NCI-H146 treated with DMSO at 0.1 percent for 48 hours (cell line): ENCODE data around the gene ADIG.

Experiments
- DNase-seq: peaks from one replicate; lab custom pipeline; 2025; ENCODE audit not compliant: unreplicated experiment; lab: John Stamatoyannopoulos, UW

Gene ADIG

DNA sequence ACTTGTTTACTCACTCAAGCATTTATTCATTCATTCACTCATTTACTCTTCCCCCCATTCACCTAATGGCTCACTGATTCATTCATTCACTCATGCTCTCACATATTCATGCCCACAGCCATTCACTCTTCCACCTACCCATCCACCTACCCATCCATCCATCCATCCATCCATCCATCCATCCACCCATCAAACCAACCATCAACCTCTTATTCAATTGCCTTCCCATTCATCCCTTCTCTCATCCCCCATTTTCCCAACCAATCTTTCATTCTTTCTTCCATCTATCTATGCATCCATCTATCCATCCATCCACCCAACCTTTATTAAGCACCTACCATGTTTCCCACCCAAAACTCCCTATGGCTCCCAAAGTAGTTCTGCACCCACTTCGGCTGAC, 19.1 kb downstream of the ADIG start:
- no peak for DNase-seq

DNA sequence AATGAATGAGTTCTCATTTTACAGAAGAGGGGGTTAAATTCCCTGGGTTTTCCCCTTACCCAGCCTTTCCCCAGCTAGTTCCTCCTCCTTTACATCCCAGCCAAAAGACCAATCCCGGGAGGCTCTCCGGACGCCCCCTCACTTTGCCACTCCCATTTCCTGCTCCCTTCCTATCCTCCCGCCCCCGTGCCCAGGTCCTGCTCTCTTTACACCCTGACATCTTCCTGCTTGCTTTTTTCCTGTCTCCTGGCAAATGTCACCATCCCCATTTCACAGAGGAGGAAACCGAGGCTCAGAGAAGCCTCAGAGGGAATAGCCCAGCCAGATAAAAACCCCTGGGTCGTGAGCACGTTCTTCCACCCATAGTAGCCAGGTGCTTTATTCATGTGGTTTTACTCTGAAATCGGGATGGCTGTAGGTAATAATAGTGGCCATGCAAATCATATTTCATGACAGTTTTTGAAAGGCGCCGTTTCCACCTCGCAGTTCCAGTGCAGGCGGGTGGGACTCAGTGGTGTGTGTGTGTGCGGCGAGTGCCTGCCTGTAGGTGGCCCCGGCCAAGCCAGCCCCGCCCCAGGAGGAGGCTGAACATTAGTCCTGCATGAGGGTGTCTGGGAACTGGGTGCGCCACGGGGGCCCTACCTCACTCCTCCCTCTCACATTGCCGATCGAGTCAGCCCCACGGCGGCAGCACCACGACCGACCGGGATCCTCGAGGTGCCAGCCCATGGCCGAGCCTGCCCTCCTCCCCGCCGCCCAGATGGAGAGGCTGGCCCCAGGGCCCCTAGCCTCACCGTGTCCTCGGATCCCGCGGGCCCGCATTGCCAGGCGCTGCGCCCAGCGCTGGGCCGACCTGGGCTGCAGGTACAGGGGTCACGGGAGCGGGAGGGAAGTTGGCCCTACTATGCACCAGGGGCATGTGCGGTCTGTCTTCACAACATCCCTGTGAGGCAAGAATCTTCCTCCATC, 20.5 kb downstream of the ADIG start, which contains the start of gene ARHGAP40:
TSS of gene ARHGAP40 (plus strand) at position 594 of the 969 bp plus-strand sequence.
- peak; percentile 8 for DNase-seq

GRCh38 chr20:38602185-38602581, 21.2 kb downstream of the ADIG start:
- DNase-seq: no peak

DNA sequence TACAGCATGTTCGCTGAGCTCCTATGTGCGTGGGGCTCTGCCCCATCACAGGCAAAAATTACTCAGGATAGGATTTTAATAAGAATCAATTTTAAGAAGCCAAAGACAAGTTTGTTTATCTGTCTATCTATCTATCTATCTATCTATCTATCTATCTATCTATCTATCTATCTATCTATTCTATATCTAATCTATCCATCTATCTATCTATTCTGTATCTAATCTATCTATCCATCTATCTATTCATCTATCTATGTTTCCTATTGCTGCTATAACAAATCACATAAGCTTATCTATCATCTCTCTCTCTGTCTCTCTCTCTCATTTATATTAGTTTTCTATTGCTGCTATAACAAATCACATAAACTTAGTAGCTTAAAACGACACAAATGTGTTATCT, 22.3 kb downstream of the ADIG start:
- no peak for DNase-seq

DNA sequence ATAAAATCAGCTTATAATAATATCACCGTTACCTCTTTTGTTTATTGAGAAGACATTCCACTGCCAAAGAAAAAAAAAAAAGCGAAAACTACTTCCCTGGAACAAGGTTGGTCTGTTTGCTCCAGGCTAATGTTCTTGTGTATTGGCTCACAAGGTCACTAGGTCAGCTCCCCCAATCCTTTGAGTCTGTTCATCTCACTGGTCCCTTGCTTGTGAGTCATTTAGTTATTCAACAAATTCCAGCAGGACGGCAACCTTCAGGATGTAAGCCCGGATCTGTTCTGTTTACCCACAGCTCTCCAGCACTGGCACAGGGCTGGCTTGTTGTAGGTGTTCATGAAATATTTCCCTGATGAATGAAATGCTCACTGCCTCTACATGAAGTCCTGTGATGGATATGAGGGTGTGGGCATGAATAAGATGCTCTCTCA, 23.9 kb downstream of the ADIG start:
- no peak for DNase-seq

DNA sequence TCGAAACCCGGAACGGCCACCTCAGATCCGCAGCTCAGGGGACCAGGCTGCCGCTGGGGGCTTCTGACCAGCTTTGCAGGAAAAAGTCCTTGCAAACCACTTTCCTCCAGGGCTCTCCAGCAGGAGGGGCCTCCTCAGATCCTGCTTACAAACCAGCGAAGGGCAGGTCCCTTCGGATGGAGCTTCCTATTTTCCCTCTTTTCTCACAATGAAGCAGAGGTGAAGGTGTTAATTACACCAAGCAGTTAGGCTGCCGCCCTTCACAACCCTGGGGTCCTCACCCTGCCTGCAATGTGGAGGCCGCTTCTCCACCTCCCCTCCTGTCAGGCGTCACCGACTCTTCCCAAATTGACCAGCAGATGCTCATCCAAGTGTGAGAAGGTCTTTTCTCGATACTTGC, 26.4 kb downstream of the ADIG start:
- no peak for DNase-seq

DNA sequence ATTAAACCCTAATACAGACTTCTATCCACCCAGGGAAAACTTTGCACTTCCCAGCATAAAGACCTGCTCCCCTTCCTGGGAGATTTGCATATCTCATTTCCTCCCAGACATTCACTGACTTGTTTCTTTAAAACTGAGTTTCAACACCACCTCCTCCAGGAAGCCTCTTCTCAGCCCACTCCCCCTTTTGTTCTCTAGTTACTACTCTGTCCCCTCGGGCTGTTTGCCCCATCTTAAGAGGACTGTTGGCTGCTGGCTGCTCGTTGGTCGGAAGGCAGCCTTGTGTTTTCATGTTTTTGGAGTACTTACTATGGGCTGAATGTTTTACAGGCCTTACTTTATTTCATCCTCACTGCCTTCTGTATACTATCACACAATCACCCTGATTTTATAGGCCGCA, 27.2 kb downstream of the ADIG start:
- no peak for DNase-seq

- no peak for DNase-seq
These were observed 28.8 kb downstream of the ADIG start for GRCh38 chr20:38609815-38610214.

DNA sequence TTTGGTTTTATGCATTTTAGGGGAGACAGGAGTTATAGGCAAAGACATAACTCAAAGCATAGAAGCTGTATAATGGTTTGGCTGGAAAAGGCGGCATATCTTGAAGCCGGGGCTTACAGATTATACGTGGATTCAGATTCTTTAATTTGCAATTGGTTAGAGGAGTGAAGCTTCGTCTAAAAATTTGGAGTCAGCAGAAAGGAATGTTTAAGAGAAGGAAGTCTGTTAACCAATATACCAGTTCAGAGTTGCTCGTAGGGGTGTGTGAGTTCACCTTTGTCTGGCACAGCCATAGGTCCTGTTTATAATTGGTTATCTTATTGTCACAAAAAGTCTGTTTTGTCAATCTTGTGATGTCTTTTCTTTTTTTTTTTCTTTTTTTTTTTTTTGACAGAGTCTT, 29.5 kb downstream of the ADIG start:
- DNase-seq: no peak

- no peak for DNase-seq
These were observed 31.9 kb downstream of the ADIG start for GRCh38 chr20:38612751-38613515.

GRCh38 chr20:38615283-38615682, 34.3 kb downstream of the ADIG start:
- DNase-seq: no peak

- DNase-seq: no peak
These were observed 35.5 kb downstream of the ADIG start for GRCh38 chr20:38616457-38616856.

DNA sequence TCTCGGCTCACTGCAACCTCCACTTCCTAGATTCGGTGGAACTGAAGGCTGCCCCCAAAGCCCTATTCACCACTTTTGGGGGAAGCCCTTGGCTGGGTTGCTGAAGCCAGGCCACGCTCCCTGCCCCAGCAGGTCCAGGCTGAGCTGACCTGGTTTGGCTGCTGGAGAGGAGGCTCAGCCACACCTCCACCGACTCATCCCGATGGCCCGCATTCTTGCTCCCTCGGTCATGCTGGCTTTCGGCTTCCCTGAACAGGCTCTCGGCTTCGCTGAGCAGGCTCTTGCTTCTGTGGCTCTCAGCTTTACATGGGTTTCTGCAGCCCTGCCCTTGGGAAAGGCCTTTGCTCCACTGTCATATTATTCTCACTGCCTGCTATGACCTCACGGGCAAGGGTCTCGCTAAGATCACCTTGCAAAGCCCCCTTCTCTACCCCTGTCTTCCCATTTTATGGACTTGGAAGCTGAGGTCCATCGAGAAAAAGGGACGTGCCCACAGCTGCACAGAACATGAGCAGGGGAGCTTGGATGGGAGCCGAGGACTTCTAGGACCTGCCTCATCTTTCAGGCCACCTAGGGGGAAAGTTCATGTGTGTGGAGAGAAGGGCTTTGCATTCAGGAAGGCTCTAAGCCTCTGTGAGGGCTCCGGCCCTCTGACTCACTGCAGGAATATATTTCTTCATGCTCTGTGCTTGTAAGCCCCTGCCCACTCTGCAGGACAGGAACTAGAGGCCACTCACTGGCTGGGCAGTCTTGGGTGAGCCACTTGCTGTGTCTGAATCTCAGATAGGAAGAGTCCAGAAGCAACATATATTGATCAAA, 36.2 kb downstream of the ADIG start:
- no peak for DNase-seq

DNA sequence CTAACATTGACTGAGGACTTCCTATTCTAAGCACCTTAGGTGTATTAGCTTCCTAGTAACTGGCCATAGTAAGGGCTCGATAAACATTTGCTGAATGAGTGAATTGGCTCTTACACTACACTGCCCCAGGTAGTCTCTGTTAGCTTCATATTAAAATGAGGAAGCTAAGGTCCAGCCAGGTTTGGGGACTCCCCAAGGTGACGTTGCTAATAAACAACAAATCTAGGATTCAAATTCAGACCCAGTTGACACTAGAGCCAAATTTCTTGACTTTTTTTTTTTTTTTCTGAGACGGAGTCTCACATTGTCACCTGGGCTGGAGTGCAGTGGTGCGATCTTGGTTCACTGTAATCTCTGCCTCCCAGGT, 36.8 kb downstream of the ADIG start:
- DNase-seq: no peak

DNA sequence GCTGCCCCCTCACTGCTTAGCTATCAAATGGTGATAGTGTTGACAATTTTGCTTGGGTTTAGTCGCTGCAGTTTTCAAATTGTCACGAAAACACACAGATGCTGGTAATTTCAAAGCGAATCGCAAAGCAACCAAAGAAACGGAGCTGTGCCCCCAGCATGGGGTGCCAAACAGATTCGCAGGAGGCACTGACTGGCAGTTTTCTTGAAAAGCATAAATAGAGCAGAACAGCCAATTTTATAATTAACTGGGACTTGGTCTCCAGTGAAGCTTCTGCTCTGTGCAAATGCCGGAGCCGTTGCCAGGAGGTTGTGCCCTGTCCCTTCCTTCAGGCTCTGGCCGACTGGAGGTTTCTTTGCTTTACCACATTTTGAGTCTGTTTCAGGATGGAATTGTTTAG, 39.4 kb downstream of the ADIG start:
- DNase-seq: peak; percentile 35

DNA sequence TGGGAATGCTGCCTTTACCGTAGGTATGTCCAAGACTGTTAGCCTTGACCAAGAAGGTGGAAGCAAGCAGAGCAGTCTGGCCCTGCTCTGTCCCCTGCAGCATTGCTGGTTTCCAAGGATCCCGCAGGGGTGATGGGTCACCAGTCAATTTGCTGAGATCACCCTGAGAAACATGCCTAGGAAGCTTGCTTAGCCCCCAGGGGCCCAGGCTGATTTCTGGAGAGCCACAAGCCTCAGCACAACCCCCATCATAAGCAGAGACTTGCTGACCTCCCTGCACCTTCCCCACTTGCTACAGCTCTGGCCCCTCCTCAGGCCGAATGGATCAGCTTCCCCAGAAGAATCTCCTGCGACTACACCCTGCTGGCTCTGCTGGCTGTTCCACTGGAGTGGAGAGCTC, 42.1 kb downstream of the ADIG start:
- no peak for DNase-seq

GRCh38 chr20:38624084-38624483, 43.1 kb downstream of the ADIG start:
- no peak for DNase-seq

DNA sequence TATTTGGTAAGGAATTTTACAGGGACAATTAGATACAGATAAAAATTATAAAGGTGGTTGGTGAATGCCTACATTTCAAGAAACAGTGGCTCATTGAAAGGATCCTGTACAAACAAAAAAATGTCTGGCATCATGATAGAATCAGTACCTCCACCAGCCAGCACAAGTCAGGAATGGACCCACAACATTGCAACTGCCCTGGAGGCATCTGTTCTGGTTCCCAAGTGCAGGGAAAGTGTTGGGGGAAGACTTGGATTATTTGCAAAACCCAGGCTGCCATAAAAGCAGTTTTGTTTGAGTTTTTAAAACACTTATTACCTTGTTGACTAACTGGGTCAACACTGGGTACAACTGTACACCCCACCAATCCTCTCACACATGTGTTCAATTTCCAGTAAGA, 44.9 kb downstream of the ADIG start:
- DNase-seq: no peak

DNA sequence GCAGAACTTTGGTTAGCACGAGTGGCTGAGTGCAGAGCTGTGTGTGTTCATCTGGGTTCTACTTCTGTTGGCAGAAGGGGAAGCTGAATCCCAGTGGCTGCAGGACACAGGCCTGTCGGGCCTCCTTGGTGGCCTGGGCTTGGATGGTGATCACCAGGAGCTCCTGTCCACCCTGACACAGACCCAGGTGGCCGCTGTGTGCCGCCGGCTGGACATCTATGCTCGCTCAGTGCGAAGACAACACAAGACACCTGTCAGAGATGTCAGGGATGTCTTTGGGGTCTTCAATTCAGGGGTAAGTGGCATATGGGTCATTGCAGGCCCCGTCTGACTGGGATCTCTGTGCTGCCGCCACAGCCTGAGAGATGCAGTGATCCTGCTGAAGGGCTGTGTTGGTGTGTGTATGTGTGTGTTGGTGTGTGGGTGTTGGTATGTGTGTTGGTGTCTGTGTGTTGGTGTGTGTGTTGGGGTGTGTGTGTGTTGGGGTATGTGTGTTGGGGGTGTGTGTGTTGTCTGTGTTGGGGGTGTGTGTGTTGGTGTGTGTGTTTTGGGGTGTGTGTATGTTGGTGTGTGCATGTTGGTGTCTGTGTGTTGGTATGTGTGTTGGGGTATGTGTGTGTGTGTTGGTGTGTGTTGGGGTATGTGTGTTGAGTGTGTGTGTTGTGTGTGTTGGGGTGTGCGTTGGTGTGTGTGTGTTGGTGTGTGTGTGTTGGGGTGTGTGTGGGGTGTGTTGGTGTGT, 46.1 kb downstream of the ADIG start:
- DNase-seq: no peak

- DNase-seq: no peak
These were observed 47.8 kb downstream of the ADIG start for GRCh38 chr20:38628580-38629470.
